BE2C (cell line): ENCODE measurements around the gene CAMKMT.

Experiments
- DNase-seq: peaks from one replicate; pipeline ENCODE4 v3.0.0-alpha.2; 2020
- H3K27me3 ChIP-seq: fragments of 250-450 bp; sonication (Bioruptor Pico); 2 replicates; pipeline ENCODE4 v1.5.1; 2020; ENCODE audit warnings: mild to moderate bottlenecking
- H3K36me3 ChIP-seq: fragments of 250-450 bp; sonication (Bioruptor Pico); 2 replicates; pipeline ENCODE4 v1.5.1; 2020; ENCODE audit warnings: mild to moderate bottlenecking
- H3K4me1 ChIP-seq: fragments of 250-450 bp; sonication (Bioruptor Pico); 2 replicates; pipeline ENCODE4 v1.5.1; 2020
- H3K4me3 ChIP-seq: 2 replicates; pipeline ENCODE4 v1.5.1; 2011; ENCODE audit warnings: low read depth, low read length
- H3K9me3 ChIP-seq: fragments of 250-450 bp; sonication (Bioruptor Pico); 2 replicates; pipeline ENCODE4 v1.5.1; 2020
- CTCF ChIP-seq: IDR thresholded peaks from 2 replicates; pipeline ENCODE4 v1.5.1; 2012; ENCODE audit warnings: mild to moderate bottlenecking, low read depth, low read length

The CAMKMT gene

DNA sequence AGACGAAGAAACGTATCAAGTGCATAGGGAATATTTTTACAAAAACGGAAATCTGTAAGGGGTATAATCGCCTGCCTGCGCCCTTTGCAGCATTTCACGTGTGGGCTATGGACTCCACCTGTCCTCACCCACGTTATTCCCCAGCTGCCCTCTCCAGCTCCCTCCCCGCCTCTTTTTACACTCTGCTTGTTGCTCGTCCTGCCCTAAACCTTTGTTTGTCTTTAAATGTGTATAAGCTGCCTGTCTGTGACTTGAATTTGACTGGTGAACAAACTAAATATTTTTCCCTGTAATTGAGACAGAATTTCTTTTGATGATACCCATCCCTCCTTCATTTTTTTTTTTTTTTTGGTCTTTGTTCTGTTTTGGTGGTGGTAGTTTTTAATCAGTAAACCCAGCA, 410.4 kb downstream of the CAMKMT start:
- no peak for TF ChIP-seq CTCF
- peaks cover 58% of the 10 kb centered on the region for H3K4me1 ChIP-seq
- H3K9me3 ChIP-seq = no peaks in the 10 kb centered on the region
- H3K27me3 ChIP-seq = no peaks in the 10 kb centered on the region
- H3K36me3 ChIP-seq = no peaks in the 10 kb centered on the region
- H3K4me3 ChIP-seq = peak overlapping the region; percentile 12
- DNase-seq = no peak

DNA sequence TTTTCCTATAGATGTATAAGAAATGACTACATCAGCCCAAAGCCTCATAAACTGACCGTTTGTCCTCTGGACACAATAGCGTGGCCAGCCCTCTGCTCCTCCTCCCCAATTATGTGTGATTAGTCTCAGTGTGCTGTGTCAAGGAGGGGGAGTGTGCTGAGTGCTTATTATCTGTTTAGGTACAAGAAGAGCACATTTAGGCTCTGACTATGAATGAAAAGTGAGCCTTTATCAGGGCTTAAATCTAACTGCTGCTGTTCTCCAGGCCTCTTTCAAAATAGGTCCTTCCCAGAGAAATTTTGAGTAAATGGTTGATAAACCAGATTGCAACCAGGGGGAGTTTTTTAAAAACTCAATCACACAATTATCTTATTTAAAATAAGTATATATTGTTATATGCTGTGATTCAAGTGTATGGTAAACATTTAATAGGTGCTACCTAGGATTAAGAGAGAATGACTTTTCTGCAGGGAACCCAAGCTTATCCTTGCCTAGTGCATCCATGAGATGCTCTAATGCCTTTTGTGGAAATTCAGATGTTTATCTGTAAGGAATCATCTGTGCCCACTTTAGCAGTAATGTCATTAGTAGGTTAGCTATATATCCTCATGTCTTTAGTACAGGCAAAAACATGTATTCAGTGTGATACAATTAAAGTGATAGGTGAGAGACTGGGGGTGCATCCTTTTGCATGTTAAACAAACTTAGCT, 411.1 kb downstream of the CAMKMT start:
- Histone ChIP-seq H3K27me3 (no peaks in the 10 kb centered on the region), H3K4me3 (peak overlapping the region; percentile 12), H3K36me3 (no peaks in the 10 kb centered on the region), H3K9me3 (no peaks in the 10 kb centered on the region), H3K4me1 (peaks cover 62% of the 10 kb centered on the region)
- DNase-seq = peak; percentile 64
- TF ChIP-seq CTCF = no peak

DNA sequence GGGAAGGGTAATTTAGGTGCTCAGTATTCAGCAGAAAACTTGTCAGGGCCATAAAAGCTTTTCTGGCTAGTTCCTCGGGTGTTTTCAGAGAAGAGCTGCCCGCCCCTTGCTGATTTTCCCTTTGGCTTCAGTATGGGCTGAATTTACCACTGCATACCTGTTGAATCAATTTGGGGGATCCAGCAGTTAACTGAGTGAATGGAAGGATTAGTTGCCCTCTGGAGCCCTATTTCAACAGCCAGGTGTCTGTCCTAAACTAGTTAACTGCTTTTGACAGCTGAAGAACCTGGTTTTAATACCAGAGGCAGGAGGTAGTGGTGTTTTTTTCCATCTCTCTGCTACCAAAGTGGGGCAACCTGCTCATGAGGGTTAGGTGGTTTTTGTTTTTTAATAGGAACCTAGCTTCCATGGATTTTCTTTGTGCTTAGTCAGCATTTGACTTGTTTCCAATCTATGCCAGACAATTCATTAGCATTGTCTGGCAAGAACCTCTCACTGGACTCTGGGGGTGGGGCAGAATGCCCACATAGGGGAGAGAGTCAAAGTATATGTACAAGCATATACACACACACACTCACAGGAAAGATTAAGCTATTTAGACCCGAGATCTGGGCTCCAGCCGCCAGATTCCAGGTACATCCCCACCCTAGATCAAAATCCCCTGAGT, 413.2 kb downstream of the CAMKMT start:
- H3K36me3 ChIP-seq = no peaks in the 10 kb centered on the region
- DNase-seq = peak; percentile 49
- no peaks in the 10 kb centered on the region for H3K27me3 ChIP-seq
- no peaks in the 10 kb centered on the region for H3K9me3 ChIP-seq
- TF ChIP-seq CTCF = no peak
- H3K4me3 ChIP-seq = no peak overlapping the region
- peaks cover 72% of the 10 kb centered on the region for H3K4me1 ChIP-seq

GRCh38 chr2:44777036-44777435, 415.3 kb downstream of the CAMKMT start:
- no peaks in the 10 kb centered on the region for H3K27me3 ChIP-seq
- H3K4me3 ChIP-seq = no peak overlapping the region
- no peaks in the 10 kb centered on the region for H3K36me3 ChIP-seq
- DNase-seq = no peak
- H3K9me3 ChIP-seq = no peaks in the 10 kb centered on the region
- peaks cover 55% of the 10 kb centered on the region for H3K4me1 ChIP-seq
- no peak for TF ChIP-seq CTCF

DNA sequence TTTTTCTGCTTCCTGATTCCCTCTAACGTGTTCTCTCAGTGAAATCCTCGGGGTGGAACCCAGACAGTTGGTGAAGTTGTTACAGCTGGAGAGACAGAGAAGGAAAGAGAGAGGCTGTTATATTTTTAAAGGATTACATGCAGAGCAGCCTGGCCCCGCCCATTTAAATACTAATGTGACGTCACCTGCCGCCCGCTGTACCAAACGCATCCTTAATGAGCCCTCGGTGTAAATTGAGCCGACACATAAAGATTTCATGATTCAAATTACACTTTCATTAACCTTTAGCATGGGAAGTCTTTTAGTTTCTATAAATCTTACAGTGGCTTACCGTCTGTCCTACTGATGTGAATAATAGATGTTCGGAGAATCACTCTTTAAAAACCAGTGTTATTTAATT, 415.8 kb downstream of the CAMKMT start:
- Histone ChIP-seq H3K36me3 (no peaks in the 10 kb centered on the region), H3K27me3 (no peaks in the 10 kb centered on the region), H3K4me3 (peak overlapping the region; percentile 45), H3K4me1 (peaks cover 53% of the 10 kb centered on the region), H3K9me3 (no peaks in the 10 kb centered on the region)
- no peak for DNase-seq
- TF ChIP-seq CTCF = no peak

DNA sequence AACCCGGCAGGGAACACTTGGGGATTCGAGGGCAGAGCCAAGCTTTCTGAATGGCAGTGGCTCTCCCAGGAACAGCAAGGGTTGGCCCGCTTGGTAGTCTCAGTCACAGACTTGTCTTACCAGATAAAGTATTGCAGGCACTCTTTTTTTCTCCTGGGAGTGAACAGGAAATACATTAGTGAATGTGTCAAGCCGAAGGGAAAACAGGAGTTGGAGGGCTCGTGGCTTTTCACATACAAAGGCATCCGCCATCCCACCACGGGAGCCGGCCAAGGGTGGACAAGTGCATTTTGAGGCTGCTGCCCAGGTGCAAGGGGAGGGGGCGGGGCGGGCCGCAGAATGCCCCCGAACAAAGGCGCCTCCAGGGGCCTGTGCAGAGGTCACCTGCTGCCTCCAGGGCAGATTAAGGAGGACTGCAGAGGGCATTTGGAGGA, 416.5 kb downstream of the CAMKMT start:
- no peaks in the 10 kb centered on the region for H3K36me3 ChIP-seq
- no peak for TF ChIP-seq CTCF
- peaks cover 49% of the 10 kb centered on the region for H3K4me1 ChIP-seq
- H3K27me3 ChIP-seq = no peaks in the 10 kb centered on the region
- peak overlapping the region; percentile 45 for H3K4me3 ChIP-seq
- H3K9me3 ChIP-seq = no peaks in the 10 kb centered on the region
- peak; percentile 72 for DNase-seq
